Activated CD4-positive, alpha-beta T cell treated with anti-CD3 and anti-CD28 coated beads for 36 hours (primary cell): ENCODE results near the gene APBA3. TPM values are rescaled to one million over a fixed set of nuclear protein-coding genes. Genes with fewer than 3 reads are reported as not detected.

ENCODE experiments used
- ATAC-seq: fragments of 200-7000 bp; cut with Tn5 transposase; one replicate; pipeline ENCODE4 v1.10.0; 2021; ENCODE audit warnings: mild to moderate bottlenecking, moderate library complexity
- CTCF ChIA-PET: fragments of 350-600 bp; sonication (Branson Sonifier 250); formaldehyde crosslinking; loops from one replicate; lab custom pipeline; 2021; ENCODE audit warnings: antibody characterized with exemption; lab: Charles Lee
- POLR2A ChIA-PET: fragments of 350-600 bp; sonication (Branson Sonifier 250); formaldehyde crosslinking; loops from one replicate; lab custom pipeline; 2021; ENCODE audit warnings: antibody characterized with exemption, inconsistent platforms; lab: Charles Lee
- DNase-seq: peaks from one replicate; pipeline ENCODE4 v3.0.0-alpha.2; 2020
- H3K27ac Mint-ChIP-seq: one replicate; pipeline ENCODE4 v1.8.0; 2021; ENCODE audit warnings: mixed read lengths
- H3K27me3 Mint-ChIP-seq: one replicate; pipeline ENCODE4 v1.8.0; 2021; ENCODE audit warnings: mixed read lengths
- H3K36me3 Mint-ChIP-seq: one replicate; pipeline ENCODE4 v1.8.0; 2021; ENCODE audit warnings: low read depth, mixed read lengths
- H3K4me1 Mint-ChIP-seq: one replicate; pipeline ENCODE4 v1.8.0; 2021; ENCODE audit warnings: mixed read lengths
- H3K4me3 Mint-ChIP-seq: one replicate; pipeline ENCODE4 v1.8.0; 2021; ENCODE audit warnings: mild to moderate bottlenecking, moderate library complexity, mixed read lengths
- H3K9me3 Mint-ChIP-seq: one replicate; pipeline ENCODE4 v1.8.0; 2021; ENCODE audit warnings: low read depth, mixed read lengths
- intact Hi-C, 2 experiments: fragments of 100-400 bp; cut with DNase I in 1 of 2; cut with micrococcal nuclease in 1 of 2; formaldehyde crosslinking; loops; one replicate each; pipeline versions ENCODE4 v1.14.2 to v1.15.1; 2022 to 2024; cut with DNase I, micrococcal nuclease
- total RNA-seq, 2 experiments: library from RNA; stranded (reverse); gene quantifications; one replicate each; pipeline ENCODE4 v1.2.3, GENCODE V29; 2021

APBA3 gene
- total RNA-seq, result 10 to 100 TPM; 29.8 to 37.1 TPM

GRCh38 chr19:3761382-3762129 lies at the start of gene APBA3:
TSS of gene APBA3 (minus strand) at chr19:3761692. CDS start at chr19:3760264, 1,428 bp downstream.
- peaks cover 40% of the 10 kb centered on the region for H3K4me1 Mint-ChIP-seq
- peak; percentile 98 for DNase-seq
- ChIA-PET CTCF (interaction anchor here (0.6 to 2.7 kb wide), 10 partner anchors 23 to 379 kb away, joined by 3 to 28 read pairs (median 4); partner anchors contain the start of gene MATK), POLR2A (interaction anchor here (0.6 to 1.6 kb wide), 3 partner anchors 209 to 297 kb away, joined by 4 to 7 read pairs (median 4); partner anchors contain the start of gene DAPK3)
- peak; percentile 53 for ATAC-seq
- H3K9me3 Mint-ChIP-seq, result no peaks in the 10 kb centered on the region
- intact Hi-C loops, result loop anchor here (1.0 to 5.0 kb wide), 28 partner anchors 41 to 1961 kb away; partner anchors contain the start of genes FZR1 (in 2 of the 2), YJU2 (in 2 of the 2), ANKRD24 (in 1 of the 2) and CATSPERD (in 1 of the 2)
- no peaks in the 10 kb centered on the region for H3K27me3 Mint-ChIP-seq
- peak within 1 kb of the TSS; percentile 100 for H3K4me3 Mint-ChIP-seq
- H3K27ac Mint-ChIP-seq, result peak within 1 kb of the TSS; percentile 99
- H3K36me3 Mint-ChIP-seq, result peaks cover 17% of the 10 kb centered on the region

GRCh38 chr19:3810708-3811355 lies 49.3 kb upstream of the APBA3 start:
- Mint-ChIP-seq H3K4me1 (peaks cover 40% of the 10 kb centered on the region), H3K36me3 (no peaks in the 10 kb centered on the region), H3K27ac (no peak overlapping the region), H3K4me3 (no peak overlapping the region), H3K9me3 (no peaks in the 10 kb centered on the region), H3K27me3 (no peaks in the 10 kb centered on the region)
- CTCF ChIA-PET, result interaction anchor here (0.6 kb wide), 1 partner anchor 330 kb away, joined by 4 read pairs; no protein-coding TSS in a partner anchor
- POLR2A ChIA-PET, result no interaction called here
- intact Hi-C loops, result no loop called here
- DNase-seq (no peak), ATAC-seq (no peak)

GRCh38 chr19:3809881-3810707 lies 48.6 kb upstream of the APBA3 start:
- ATAC-seq (no peak), DNase-seq (no peak)
- ChIA-PET POLR2A (no interaction called here), CTCF (no interaction called here)
- Mint-ChIP-seq H3K27me3 (no peaks in the 10 kb centered on the region), H3K4me3 (no peak overlapping the region), H3K9me3 (no peaks in the 10 kb centered on the region), H3K27ac (no peak overlapping the region), H3K4me1 (peaks cover 38% of the 10 kb centered on the region), H3K36me3 (no peaks in the 10 kb centered on the region)
- intact Hi-C loops, result no loop called here

- peaks cover 23% of the 10 kb centered on the region for H3K4me1 Mint-ChIP-seq
These were observed 47.1 kb upstream of the APBA3 start for GRCh38 chr19:3808420-3809143.

GRCh38 chr19:3807574-3808354 lies 46.3 kb upstream of the APBA3 start:
- H3K4me3 Mint-ChIP-seq, result no peak overlapping the region
- DNase-seq (no peak), ATAC-seq (no peak)
- H3K36me3 Mint-ChIP-seq, result no peaks in the 10 kb centered on the region
- POLR2A ChIA-PET, result no interaction called here
- no peaks in the 10 kb centered on the region for H3K9me3 Mint-ChIP-seq
- no peaks in the 10 kb centered on the region for H3K27me3 Mint-ChIP-seq
- intact Hi-C loops, result no loop called here
- CTCF ChIA-PET, result interaction anchor here (0.7 kb wide), 1 partner anchor 302 kb away, joined by 4 read pairs; no protein-coding TSS in a partner anchor
- H3K4me1 Mint-ChIP-seq, result peaks cover 15% of the 10 kb centered on the region
- H3K27ac Mint-ChIP-seq, result no peak overlapping the region

More at GRCh38 chr19:3808420-3809143, 47.1 kb upstream of the APBA3 start:
- ChIA-PET POLR2A (no interaction called here), CTCF (interaction anchor here (0.7 kb wide), 1 partner anchor 19 kb away, joined by 4 read pairs; no protein-coding TSS in a partner anchor)
- intact Hi-C loops, result no loop called here
- Mint-ChIP-seq H3K27ac (no peak overlapping the region), H3K36me3 (no peaks in the 10 kb centered on the region), H3K4me3 (no peak overlapping the region), H3K9me3 (no peaks in the 10 kb centered on the region), H3K27me3 (no peaks in the 10 kb centered on the region)
- no peak for DNase-seq
- no peak for ATAC-seq

- ChIA-PET POLR2A (no interaction called here), CTCF (interaction anchor here (0.7 kb wide), 1 partner anchor 303 kb away, joined by 4 read pairs; no protein-coding TSS in a partner anchor)
- no peak for DNase-seq
- no peak overlapping the region for H3K27ac Mint-ChIP-seq
- intact Hi-C loops, result no loop called here
- H3K27me3 Mint-ChIP-seq, result no peaks in the 10 kb centered on the region
- no peak overlapping the region for H3K4me3 Mint-ChIP-seq
- no peaks in the 10 kb centered on the region for H3K36me3 Mint-ChIP-seq
- H3K9me3 Mint-ChIP-seq, result no peaks in the 10 kb centered on the region
- ATAC-seq, result no peak
- H3K4me1 Mint-ChIP-seq, result peaks cover 9% of the 10 kb centered on the region
These were observed 45.6 kb upstream of the APBA3 start for GRCh38 chr19:3807131-3807480.

- CTCF ChIA-PET, result no interaction called here
- POLR2A ChIA-PET, result no interaction called here
- no peak for DNase-seq
- no peaks in the 10 kb centered on the region for H3K27me3 Mint-ChIP-seq
- H3K27ac Mint-ChIP-seq, result no peak overlapping the region
- peaks cover 12% of the 10 kb centered on the region for H3K4me1 Mint-ChIP-seq
- no peaks in the 10 kb centered on the region for H3K36me3 Mint-ChIP-seq
- H3K9me3 Mint-ChIP-seq, result no peaks in the 10 kb centered on the region
- intact Hi-C loops, result no loop called here
- ATAC-seq, result no peak
- H3K4me3 Mint-ChIP-seq, result no peak overlapping the region
These were observed 44.4 kb upstream of the APBA3 start for GRCh38 chr19:3805859-3806258.

GRCh38 chr19:3804429-3804828 lies 42.9 kb upstream of the APBA3 start:
- ChIA-PET POLR2A (no interaction called here), CTCF (interaction anchor here (0.8 kb wide), 1 partner anchor 223 kb away, joined by 3 read pairs; no protein-coding TSS in a partner anchor)
- peaks cover 13% of the 10 kb centered on the region for H3K4me1 Mint-ChIP-seq
- H3K4me3 Mint-ChIP-seq, result no peak overlapping the region
- ATAC-seq (no peak), DNase-seq (no peak)
- H3K27me3 Mint-ChIP-seq, result no peaks in the 10 kb centered on the region
- H3K9me3 Mint-ChIP-seq, result no peaks in the 10 kb centered on the region
- no peak overlapping the region for H3K27ac Mint-ChIP-seq
- intact Hi-C loops, result no loop called here
- H3K36me3 Mint-ChIP-seq, result no peaks in the 10 kb centered on the region

- no peak overlapping the region for H3K4me3 Mint-ChIP-seq
- H3K9me3 Mint-ChIP-seq, result no peaks in the 10 kb centered on the region
- H3K27ac Mint-ChIP-seq, result no peak overlapping the region
- ChIA-PET CTCF (no interaction called here), POLR2A (no interaction called here)
- no peaks in the 10 kb centered on the region for H3K36me3 Mint-ChIP-seq
- DNase-seq, result no peak
- intact Hi-C loops, result no loop called here
- ATAC-seq, result no peak
- no peaks in the 10 kb centered on the region for H3K27me3 Mint-ChIP-seq
- H3K4me1 Mint-ChIP-seq, result peaks cover 17% of the 10 kb centered on the region
These were observed 42.5 kb upstream of the APBA3 start for GRCh38 chr19:3803986-3804385.
